NCI-H146 (cell line): ENCODE data around the gene TMPRSS4.
A peak's percentile ranks its signal among the peaks of the same experiment; 100 is the strongest.

Experiments
- DNase-seq: peaks from one replicate; lab custom pipeline; 2025; lab: John Stamatoyannopoulos, UW

The TMPRSS4 gene

GRCh38 chr11:118076754-118077281 lies at the start of gene TMPRSS4:
TMPRSS4 (plus strand) TSS chr11:118077078; CDS start chr11:118077303, 225 bp downstream.
- DNase-seq, result peak; percentile 71

GRCh38 chr11:118027694-118028093 lies 49.2 kb upstream of the TMPRSS4 start:
- no peak for DNase-seq

GRCh38 chr11:118028626-118029025 lies 48.3 kb upstream of the TMPRSS4 start:
- DNase-seq, result no peak

DNA sequence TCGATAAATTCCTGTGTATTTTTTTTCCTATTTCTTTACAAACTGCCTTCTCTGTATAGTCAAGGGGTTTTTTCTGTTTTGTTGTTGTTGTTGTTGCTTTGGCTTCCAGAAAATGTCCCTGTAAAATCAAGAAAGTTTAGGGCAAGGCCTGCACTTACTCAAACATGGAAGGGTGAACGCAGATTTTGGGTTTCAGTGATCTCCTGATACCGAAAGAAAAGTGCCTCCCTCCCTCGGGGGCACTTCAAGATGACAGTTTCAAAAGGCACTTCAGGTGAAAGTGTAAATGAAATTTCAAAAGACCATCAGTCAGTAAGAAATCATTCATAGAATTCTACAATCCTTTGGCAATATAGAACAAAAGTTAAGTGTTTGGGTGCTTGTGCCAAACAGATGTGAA lies 43.4 kb upstream of the TMPRSS4 start:
- no peak for DNase-seq

DNA sequence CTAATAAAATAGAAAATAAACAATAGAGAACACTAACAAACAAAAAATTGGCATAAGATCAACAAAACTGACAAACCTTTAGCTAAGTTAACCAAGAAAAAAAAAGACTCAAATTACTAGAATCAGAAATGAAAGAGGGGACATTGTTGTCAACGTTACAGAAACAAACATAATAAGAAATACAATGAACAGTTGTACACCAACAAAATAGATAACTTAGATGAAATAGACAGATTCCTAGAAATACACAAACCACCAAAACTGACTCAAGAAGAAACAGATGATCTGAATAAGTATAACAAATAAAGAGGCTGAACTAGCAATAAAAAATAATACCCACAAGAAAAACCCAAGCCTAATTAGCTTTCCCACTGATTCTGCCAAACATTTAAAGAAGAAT lies 34.7 kb upstream of the TMPRSS4 start:
- DNase-seq, result no peak

GRCh38 chr11:118042796-118043195 lies 34.1 kb upstream of the TMPRSS4 start:
- no peak for DNase-seq

DNA sequence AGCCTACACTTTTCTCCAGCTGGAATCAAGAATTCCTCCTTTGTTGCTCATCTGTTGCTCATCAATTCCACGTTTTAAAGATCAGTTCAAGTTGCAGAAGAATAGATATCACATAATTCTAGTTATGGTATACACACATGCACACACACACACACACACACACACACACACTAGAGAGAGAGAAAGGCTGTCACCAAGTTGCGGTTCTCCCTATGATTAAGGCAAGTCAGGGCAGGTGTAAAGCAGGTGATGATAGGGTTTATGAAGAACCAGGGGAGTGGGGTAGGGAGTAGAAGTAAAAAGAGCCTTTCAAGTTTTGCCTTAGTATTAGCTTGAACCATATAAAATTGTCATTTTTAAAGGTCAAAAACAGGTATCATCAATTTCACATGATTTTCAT lies 31.7 kb upstream of the TMPRSS4 start:
- peak; percentile 55 for DNase-seq

DNA sequence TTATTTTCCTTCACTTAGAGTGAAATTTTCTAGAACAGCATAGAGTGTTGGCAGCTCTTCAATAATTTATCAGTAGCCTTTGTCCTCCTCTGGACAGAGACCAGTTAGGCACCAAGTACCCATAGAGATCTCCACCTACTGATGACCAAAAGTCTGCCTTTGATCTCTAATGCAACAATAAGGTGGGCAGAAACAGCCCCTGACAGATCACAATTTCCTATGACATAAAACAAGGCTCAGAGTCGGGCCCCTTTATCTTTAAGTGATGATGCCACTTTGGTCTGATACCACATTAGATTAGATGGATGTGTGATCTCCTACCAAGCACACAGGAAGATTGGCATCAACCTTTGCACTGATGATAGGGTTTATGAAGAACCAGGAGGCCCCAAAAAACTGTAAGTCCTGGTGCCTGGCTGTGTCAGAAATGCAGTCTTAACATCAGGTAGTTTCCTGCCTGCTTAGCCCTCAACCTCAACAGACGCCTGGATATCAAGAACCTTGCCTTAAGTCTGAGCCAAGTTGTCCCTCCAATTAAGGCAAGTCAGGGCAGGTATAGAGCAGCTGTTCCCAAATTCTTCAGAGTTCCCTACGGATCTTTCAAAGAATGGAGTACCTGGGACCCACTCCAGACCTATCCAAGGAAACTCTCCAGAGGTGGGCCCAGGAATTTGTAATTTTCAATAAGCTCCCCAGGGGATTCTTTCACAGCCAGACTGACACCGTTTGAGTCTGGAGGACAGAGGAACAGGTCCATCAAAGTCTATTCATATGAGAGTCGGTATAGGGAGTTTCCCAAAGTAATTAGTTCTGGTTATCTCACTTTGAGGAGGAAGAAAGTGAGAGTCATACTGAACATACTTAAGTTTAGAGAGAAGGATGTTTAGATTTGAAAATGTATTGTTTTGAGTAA lies 30.6 kb upstream of the TMPRSS4 start:
- DNase-seq, result no peak

DNA sequence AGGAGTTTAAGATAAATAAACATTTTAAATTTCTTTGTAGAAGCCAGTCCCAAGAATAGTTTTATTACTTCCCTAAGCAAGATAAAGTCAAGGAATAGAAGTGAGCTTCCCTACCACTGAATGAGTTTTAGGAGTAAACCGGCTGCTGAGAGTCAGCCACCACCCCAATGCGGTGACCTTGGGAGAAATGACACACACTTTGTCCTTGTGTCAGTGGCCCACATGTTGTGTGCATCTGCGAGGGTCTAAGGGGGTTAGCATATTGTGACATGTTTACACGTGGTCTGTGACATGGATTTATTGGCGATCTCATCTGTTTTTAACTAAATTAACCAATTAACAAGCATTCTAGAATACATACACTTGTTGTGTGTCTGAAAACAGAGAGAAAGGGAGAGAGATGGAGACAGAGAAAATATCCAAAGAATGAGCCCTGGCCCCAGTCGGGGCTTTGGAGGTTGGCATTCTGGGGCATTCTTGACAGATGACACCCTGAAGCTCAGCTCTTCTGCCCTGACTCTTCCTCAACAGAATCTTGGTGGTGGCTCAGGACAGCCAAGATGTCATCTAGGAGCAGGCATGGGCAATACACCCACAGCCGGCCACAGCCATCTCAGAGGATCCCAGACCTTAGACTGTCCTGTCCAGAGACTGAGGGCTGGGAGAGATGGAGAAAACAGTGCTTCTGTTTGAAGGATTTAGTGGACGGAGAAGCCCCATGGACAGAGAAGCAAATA lies 29.7 kb upstream of the TMPRSS4 start:
- DNase-seq, result no peak

DNA sequence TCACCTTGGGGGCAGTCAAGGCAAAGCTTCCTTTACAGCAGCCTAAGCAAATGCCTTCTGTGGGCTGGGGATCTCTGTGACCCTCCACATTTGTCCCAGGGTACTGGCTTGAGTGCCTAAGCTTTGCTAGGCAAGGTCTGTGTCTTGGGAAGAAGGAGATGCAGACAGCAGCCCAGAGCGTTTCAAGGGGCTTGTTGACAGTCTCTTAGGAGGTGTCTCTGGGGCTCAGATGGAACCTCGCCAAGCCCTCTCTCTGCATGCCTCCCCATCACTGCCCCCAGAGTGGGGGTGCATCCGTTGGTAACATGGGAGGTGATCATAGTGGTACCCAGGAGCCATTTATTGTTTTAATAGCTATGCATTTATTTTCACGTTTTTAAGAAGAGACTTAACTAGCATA lies 29.1 kb upstream of the TMPRSS4 start:
- no peak for DNase-seq

GRCh38 chr11:118048472-118049370 lies 28.2 kb upstream of the TMPRSS4 start:
- DNase-seq, result no peak

DNA sequence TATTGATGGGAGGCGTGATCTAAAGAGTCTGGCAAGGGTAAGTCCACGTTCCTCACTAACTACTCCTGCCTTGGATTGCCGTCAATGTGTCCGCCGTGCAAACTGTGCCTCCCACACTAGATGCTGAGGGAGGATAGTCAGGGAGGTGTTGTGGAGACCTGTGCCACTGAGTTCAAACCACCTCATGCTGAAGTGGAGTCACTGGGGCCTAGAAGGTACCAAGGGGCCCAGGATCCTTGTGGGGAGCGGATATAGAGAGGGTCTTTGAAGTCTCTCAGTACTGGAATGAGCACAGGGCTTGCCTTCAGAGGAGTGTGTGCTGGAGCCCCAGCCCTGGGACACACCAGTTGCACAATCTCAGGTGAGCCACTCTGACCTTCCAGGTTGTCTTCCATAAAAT lies 27.1 kb upstream of the TMPRSS4 start:
- DNase-seq, result no peak

GRCh38 chr11:118050208-118050891 lies 26.5 kb upstream of the TMPRSS4 start:
- DNase-seq, result no peak

- DNase-seq, result no peak
These were observed 25.7 kb upstream of the TMPRSS4 start for GRCh38 chr11:118051136-118051610.

DNA sequence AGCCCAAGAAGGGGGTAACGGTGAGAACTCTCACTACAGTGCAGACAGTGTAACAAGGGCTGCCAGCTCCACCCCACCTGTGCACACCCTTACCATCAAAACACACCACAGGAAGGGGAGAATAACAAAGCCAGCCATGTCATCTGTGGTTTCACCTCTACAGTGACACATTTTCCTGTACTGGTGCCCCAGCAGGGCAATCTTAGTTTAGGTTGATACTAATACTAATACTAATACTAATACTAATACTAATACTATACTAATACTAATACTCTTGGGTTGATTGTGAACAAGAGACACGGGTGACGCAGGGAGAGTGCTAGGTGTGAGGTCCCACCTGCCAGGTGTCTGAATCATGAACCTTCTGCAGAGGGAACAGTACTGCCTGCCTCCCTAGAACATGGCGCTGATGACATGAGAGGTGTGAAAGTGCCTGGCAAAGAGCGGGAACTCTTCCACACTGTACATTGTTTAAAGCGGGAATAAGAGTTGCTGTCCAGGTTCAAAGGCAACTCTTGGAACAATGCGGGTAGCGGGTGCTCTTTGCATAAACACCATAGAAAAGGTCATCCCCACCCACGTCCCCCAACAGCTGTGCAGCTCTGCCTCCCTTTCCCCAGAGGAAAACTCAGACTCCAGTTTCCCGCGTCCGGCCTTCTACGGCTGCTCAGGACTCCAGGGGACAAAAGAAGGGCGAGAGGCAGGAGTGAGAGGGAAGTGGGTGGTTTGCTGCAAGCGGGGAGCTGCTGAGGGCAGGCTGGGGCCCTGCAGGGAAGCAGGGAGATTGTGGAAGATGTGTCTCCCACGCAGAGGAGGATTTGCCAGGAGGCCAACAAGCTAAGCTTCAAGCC lies 25.0 kb upstream of the TMPRSS4 start:
- DNase-seq, result no peak

GRCh38 chr11:118052581-118053206 lies 24.2 kb upstream of the TMPRSS4 start:
- no peak for DNase-seq

DNA sequence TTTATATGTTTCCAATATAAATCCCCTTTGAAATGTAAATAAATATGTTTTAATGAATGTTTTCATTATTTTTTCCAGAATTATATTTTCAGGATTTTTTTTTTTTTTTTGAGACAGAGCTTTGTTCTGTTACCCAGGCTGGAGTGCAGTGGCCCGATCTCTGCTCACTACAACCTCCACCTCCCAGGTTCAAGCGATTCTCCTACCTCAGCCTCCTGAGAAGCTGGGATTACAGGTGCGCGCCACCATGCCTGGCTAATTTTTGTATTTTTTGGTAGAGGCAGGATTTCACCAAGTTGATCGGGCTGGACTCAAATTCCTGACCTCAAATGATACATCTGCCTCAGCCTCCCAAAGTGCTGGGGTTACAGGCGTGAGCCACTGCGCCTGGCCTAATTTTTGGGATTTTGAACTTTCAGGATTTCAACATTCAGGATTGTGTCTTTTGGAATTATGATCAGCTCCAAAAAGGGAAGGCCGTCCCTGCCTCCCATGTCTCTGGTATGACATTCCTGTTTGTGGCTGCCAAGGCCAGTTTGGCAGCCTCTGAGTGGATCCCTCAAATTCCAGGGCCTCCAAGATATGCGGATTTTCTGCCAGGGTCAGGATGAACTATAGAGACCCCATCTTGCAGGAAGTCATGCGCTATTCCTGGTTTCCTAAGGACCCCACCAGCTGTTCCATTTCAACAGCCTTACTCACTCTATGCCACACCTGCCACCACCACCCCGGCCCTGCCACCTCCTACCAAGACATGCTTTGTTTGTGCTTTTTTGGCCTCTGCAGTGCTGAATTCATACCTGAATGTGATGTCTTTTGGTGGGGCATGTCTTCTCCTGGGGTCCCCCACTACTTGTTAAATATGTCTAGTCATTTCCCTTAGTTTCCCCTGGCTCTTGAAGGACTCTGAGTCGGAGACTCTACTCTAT lies 21.9 kb upstream of the TMPRSS4 start:
- no peak for DNase-seq

- DNase-seq, result no peak
These were observed 20.9 kb upstream of the TMPRSS4 start for GRCh38 chr11:118055966-118056365.

DNA sequence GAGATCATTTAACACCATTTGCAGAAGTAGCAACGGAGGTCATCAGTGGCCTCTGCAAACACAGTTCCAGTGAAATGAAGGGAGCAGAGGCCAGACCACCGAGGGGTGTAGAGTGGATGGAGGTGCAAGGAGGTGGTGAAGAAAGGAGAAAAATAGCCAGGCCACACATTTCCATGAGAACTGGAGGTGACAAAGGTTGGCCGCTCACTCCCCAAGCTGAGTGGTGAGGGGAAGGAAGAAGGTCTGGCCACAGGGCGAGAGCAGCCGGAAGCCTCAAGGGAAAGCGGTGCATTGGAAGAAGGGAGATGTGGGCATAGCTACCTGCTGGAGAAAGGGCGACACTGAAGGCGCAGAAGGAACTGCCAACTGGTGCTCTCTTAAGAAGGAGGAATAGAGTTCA lies 20.1 kb upstream of the TMPRSS4 start:
- no peak for DNase-seq
